ENCODE data around the gene REC8.
"Not testable (repeated sequence)": the region's sequence is repeated elsewhere in the genome, so short reads cannot be mapped to it uniquely, and the experiment has no call there.

Gene REC8

GRCh38 chr14:24183014-24183481 lies 11.2 kb downstream of the REC8 start:
- DNase-seq (ENCODE audit: low read depth in 2 of 2) = no peak

- no peak for DNase-seq (ENCODE audit: low read depth in 2 of 2)
Measured at GRCh38 chr14:24184104-24184970, 12.5 kb downstream of the REC8 start.

- no peak for DNase-seq (ENCODE audit: low read depth in 2 of 2)
Measured at GRCh38 chr14:24185026-24185425, 13.1 kb downstream of the REC8 start.

GRCh38 chr14:24185741-24186140 lies 13.9 kb downstream of the REC8 start:
- DNase-seq (ENCODE audit: low read depth in 2 of 2) = no peak

GRCh38 chr14:24186831-24187538 lies 15.1 kb downstream of the REC8 start:
- DNase-seq (ENCODE audit: low read depth in 2 of 2) = no peak

GRCh38 chr14:24187539-24187915 lies 15.6 kb downstream of the REC8 start:
- DNase-seq (ENCODE audit: low read depth in 2 of 2) = no peak

- DNase-seq (ENCODE audit: low read depth in 2 of 2) = peak; percentile 93
Measured at GRCh38 chr14:24188251-24189058, 16.6 kb downstream of the REC8 start, which contains the start of gene IPO4. TSS of gene IPO4 (minus strand) at chr14:24188816. CDS start at chr14:24188787, 29 bp downstream.

GRCh38 chr14:24189059-24189375 lies 17.1 kb downstream of the REC8 start:
- no peak for DNase-seq (ENCODE audit: low read depth in 2 of 2)

- no peak for DNase-seq (ENCODE audit: low read depth in 2 of 2)
Measured at GRCh38 chr14:24189460-24189859, 17.6 kb downstream of the REC8 start.

GRCh38 chr14:24190416-24190815 lies 18.5 kb downstream of the REC8 start:
- no peak for DNase-seq (ENCODE audit: low read depth in 2 of 2)

GRCh38 chr14:24192933-24193332 lies 21.1 kb downstream of the REC8 start:
- DNase-seq (ENCODE audit: low read depth in 2 of 2) = no peak

GRCh38 chr14:24194186-24194872 lies 22.4 kb downstream of the REC8 start:
- no peak for DNase-seq (ENCODE audit: low read depth in 2 of 2)

GRCh38 chr14:24194873-24195185 lies 22.9 kb downstream of the REC8 start:
- DNase-seq (ENCODE audit: low read depth in 2 of 2) = no peak

GRCh38 chr14:24195186-24196070 lies 23.5 kb downstream of the REC8 start, which contains the start of gene TM9SF1:
TSS of gene TM9SF1 (minus strand) at chr14:24195441. CDS start at chr14:24195019, 422 bp downstream.
- DNase-seq (ENCODE audit: low read depth in 2 of 2) = peak; percentile 51 to 60

- DNase-seq (ENCODE audit: low read depth in 2 of 2) = no peak
Measured at GRCh38 chr14:24196071-24197055, 24.5 kb downstream of the REC8 start.

GRCh38 chr14:24197056-24197450 lies 25.2 kb downstream of the REC8 start:
- no peak for DNase-seq (ENCODE audit: low read depth in 2 of 2)

- DNase-seq (ENCODE audit: low read depth in 2 of 2) = no peak
Measured at GRCh38 chr14:24198814-24199524, 27.1 kb downstream of the REC8 start.

GRCh38 chr14:24202538-24202937 lies 30.7 kb downstream of the REC8 start:
- not testable (repeated sequence) for DNase-seq (ENCODE audit: low read depth in 2 of 2)

Measured in fibroblast of skin of left biceps (primary cell).